ENCODE measurements around the gene RAD50.
"Not testable (repeated sequence)": the region's sequence is repeated elsewhere in the genome, so short reads cannot be mapped to it uniquely, and the experiment has no call there.

The RAD50 gene

GRCh38 chr5:132559383-132560060 is 2.7 kb downstream of the RAD50 start:
- no peak for DNase-seq

DNA sequence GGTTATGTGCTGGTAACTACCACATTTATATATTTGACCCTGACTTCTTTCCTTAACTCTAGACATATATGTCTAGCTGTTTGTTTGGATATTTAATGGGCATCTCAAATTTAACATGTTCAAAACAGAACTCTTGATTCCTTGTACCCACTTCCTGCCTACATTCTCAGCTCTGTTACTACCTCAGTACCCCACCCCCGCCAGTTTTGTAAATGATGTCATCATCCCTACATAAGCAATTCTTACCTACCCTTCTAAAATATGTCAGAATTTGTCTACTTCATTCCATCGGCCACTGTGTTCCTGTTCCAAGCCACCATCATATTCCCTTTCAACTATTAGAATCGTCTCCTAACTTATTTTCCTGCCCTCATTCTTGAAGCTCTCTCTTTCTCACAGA is 4.8 kb downstream of the RAD50 start:
- no peak for DNase-seq

DNA sequence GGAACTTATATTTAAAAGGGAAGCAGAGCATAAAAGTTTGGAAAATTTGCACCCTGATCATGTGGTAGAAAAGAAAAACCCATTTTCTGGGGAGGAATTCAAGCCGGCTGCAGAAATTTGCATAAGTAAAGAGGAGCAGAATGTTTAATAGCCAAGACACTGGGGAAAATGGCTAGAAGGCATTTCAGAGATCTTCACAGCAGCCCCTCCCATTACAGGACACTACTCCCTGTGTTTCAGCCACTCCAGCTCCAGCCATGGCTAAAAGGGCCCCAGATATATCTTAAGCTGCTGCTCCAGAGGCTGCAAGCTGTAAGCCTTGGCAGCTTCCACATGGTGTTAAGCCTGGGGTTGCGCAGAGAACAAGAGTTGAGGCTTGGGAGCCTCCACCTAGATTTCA is 7.8 kb downstream of the RAD50 start:
- not testable (repeated sequence) for DNase-seq

GRCh38 chr5:132566657-132567056 is 9.9 kb downstream of the RAD50 start:
- no peak for DNase-seq

GRCh38 chr5:132576123-132576522 is 19.3 kb downstream of the RAD50 start:
- DNase-seq = no peak

DNA sequence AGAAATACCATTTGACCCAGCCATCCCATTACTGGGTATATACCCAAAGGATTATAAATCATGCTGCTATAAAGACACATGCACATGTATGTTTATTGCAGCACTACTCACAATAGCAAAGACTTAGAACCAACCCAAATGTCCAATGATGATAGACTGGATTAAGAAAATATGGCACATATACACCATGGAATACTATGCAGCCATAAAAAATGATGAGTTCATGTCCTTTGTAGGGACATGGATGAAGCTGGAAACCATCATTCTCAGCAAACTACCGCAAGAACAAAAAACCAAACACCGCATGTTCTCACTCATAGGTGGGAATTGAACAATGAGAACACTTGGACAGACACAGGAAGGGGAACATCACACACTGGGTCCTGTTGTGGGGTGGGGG is 27.8 kb downstream of the RAD50 start:
- not testable (repeated sequence) for DNase-seq

DNA sequence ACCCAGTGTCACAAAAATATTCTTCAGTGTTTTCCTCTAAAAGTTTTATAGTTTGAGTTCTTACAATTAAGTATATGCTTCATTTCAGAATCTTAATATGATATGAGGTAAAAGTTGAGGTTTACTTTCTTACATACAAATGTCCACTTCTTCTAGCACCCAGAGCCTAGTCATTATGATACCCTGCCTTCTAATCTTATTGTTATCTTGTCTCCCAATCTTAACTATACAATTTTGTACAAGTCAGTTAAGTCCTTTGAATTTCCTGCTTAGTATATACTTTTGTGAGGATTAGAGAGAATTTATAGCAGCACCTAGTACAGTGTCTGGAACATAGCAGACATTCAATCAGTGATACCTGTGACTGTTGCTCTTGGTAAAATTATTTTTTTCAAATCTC is 29.3 kb downstream of the RAD50 start:
- DNase-seq = no peak

GRCh38 chr5:132589467-132589866 is 32.7 kb downstream of the RAD50 start:
- no peak for DNase-seq

DNA sequence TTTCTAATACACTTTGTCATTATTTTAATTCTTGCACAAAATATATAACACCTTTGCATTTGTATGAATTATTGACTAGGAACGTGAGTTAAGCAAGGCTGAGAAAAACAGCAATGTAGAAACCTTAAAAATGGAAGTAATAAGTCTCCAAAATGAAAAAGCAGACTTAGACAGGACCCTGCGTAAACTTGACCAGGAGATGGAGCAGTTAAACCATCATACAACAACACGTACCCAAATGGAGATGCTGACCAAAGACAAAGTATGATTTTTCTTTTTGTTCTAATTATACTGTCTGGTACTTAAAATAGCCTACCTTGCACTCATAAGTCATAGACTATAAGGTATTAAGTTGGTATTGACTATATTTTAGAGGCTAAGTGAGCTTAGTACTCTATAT is 34.4 kb downstream of the RAD50 start:
- DNase-seq = no peak

- DNase-seq = no peak
These were observed 35.7 kb downstream of the RAD50 start for GRCh38 chr5:132592521-132592920.

DNA sequence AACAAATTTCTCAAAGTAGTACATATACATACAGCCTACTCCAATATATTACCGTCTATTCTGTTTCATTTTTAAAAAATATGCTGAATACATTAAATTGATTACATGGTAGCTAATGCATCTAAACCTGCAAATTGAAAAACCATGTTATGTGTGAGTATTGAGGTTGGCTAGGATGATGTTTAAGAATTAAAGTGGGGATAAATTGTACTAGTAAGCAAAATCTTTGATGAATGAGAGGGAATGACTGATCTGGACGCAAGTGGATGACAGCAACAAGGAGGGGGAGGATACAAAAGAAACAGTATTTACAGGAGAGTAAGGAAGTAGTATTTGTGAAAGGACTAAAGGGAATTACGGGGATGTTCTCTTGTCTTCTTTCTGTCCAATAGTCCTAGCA is 37.4 kb downstream of the RAD50 start:
- no peak for DNase-seq

- no peak for DNase-seq
These were observed 38.8 kb downstream of the RAD50 start for GRCh38 chr5:132595624-132596023.

GRCh38 chr5:132601071-132601728 is 44.4 kb downstream of the RAD50 start:
- DNase-seq = no peak

- no peak for DNase-seq
These were observed 50.3 kb downstream of the RAD50 start for GRCh38 chr5:132607095-132607494.

DNA sequence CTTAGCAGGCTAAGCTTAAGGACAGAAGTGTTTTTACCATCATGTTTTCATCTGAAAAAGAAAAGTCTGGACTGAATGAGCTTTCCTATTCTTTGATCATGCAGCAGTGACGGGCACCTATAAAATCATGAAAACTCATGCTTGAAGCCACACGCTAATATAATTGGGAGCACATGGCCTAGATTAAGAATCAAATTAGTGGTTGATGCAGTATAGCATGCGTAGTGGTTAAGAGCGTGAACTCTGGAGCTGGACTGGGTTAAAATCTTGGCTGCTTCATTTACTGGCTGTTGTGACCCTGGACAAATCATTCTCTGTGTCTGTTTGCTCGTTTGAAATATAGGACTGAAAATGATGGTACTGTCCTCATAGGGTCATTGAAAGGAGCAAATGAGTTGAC is 51.3 kb downstream of the RAD50 start:
- no peak for DNase-seq

- no peak for DNase-seq
These were observed 55.2 kb downstream of the RAD50 start for GRCh38 chr5:132611965-132612364.

- DNase-seq = no peak
These were observed 56.1 kb downstream of the RAD50 start for GRCh38 chr5:132612846-132613245.

DNA sequence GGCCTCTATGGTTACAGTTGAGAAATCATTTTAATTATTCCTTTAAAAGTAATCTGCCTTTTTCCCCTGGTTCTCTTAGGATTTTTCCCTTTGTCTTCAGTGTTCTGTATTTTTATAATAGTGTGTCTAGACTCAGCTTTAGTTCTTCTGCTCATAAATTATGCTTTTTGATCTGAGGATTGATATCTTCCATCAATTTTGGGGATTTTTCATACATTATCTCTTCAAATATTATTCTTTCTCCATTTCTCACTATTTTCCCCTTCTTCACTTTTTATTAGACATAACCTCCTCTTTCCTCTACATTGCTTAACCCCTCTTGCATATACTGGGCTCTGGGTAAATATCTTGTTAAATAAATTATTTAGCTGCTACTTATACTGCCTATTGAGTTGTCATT is 64.9 kb downstream of the RAD50 start:
- DNase-seq = no peak

- no peak for DNase-seq
These were observed 65.8 kb downstream of the RAD50 start for GRCh38 chr5:132622608-132623007.

- no peak for DNase-seq
These were observed 70.7 kb downstream of the RAD50 start for GRCh38 chr5:132627470-132627869.

GRCh38 chr5:132628814-132629213 is 72.0 kb downstream of the RAD50 start:
- DNase-seq = no peak

- no peak for DNase-seq
These were observed 72.6 kb downstream of the RAD50 start for GRCh38 chr5:132629230-132629944.

- DNase-seq = not testable (repeated sequence)
These were observed 76.8 kb downstream of the RAD50 start for GRCh38 chr5:132633587-132633986.

DNA sequence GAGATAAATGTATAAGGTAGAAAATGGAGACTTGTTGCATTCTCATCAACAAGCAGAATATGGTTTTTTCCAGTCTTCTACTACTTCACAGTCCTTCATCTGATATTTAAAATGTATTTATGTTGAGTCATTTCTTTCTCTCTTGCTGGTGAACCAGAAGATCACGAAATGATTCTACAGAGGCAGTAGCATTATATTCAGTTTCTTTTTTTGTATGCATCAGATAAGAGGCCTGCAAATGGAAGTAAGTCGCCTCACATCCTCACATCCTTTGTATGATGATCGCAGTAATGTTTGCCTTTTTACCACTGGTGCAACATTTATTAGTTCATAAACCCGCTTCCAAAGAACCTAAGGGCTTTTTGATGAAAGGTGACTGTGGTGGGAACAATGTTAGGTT is 79.1 kb downstream of the RAD50 start:
- no peak for DNase-seq

Data from activated naive CD4-positive, alpha-beta T cell treated with Interleukin-2 at 50 U/mL for 16 hours (primary cell).